ENCODE measurements around the gene DTL.

DTL gene

GRCh38 chr1:212035835-212036605 lies 472 bp downstream of the DTL start:
- Histone ChIP-seq H3K27me3 (ENCODE audit: control insufficient read depth in 1 of 2, insufficient read depth in 1 of 2, low read length in 2 of 2) (no peaks in the 10 kb centered on the region), H3K23ac (ENCODE audit: low read length in 2 of 2) (peak overlapping the region in 1 of 2 experiments; percentile 50), H2AK5ac (ENCODE audit: low read length, severe bottlenecking) (no peak overlapping the region), H3K4me2 (ENCODE audit: low read length, poor library complexity, severe bottlenecking) (peak overlapping the region; percentile 95), H2BK12ac (ENCODE audit: low read length in 2 of 2) (no peak overlapping the region), H3K9me3 (ENCODE audit: control insufficient read depth, low read length) (no peaks in the 10 kb centered on the region), H4K8ac (ENCODE audit: low read length) (peak overlapping the region; percentile 30), H2AFZ (ENCODE audit: low read depth, low read length) (peak overlapping the region; percentile 98), H3K79me1 (replicated peaks; ENCODE audit: low read length, poor library complexity, severe bottlenecking) (peaks cover 11% of the 10 kb centered on the region), H3K14ac (ENCODE audit: low read length in 2 of 2) (no peak overlapping the region), H3K36me3 (ENCODE audit: control insufficient read depth in 1 of 2, insufficient read depth in 2 of 2, low read depth in 1 of 2, low read length in 2 of 2) (no peaks in the 10 kb centered on the region), H3K9ac (ENCODE audit: low read length) (peak overlapping the region; percentile 90), H3K4ac (ENCODE audit: low read depth in 1 of 2, low read length in 2 of 2) (peak overlapping the region in 1 of 2 experiments; percentile 21), H3K4me3 (ENCODE audit: insufficient read depth in 1 of 2, low read depth in 1 of 2, low read length in 2 of 2) (peak overlapping the region; percentile 90 to 92), H3K27ac (ENCODE audit: low read length, poor library complexity, severe bottlenecking) (no peak overlapping the region), H2BK15ac (ENCODE audit: low read depth, poor library complexity, severe bottlenecking) (no peak overlapping the region), H3K18ac (ENCODE audit: low read depth in 1 of 2, low read length in 2 of 2) (no peak overlapping the region), H3K4me1 (ENCODE audit: control insufficient read depth, insufficient read depth, low read depth, low read length) (peaks cover 3% of the 10 kb centered on the region), H4K91ac (ENCODE audit: low read length) (peak overlapping the region; percentile 31), H2BK120ac (ENCODE audit: low read depth, low read length) (no peak overlapping the region), H2BK5ac (ENCODE audit: low read depth, low read length, poor library complexity, severe bottlenecking) (no peak overlapping the region)
- 0% methylated on average over 17 of the region's 32 CpGs for WGBS
- DNase-seq, result no peak

GRCh38 chr1:212037900-212038299 lies 2.4 kb downstream of the DTL start:
- no peak overlapping the region for H2AK5ac ChIP-seq (ENCODE audit: low read length, severe bottlenecking)
- no peak overlapping the region for H2AFZ ChIP-seq (ENCODE audit: low read depth, low read length)
- no peak overlapping the region for H2BK120ac ChIP-seq (ENCODE audit: low read depth, low read length)
- no peak overlapping the region for H3K4ac ChIP-seq (ENCODE audit: low read depth in 1 of 2, low read length in 2 of 2)
- no peaks in the 10 kb centered on the region for H3K9me3 ChIP-seq (ENCODE audit: control insufficient read depth, low read length)
- DNase-seq, result peak; percentile 23
- H2BK12ac ChIP-seq (ENCODE audit: low read length in 2 of 2), result no peak overlapping the region
- H2BK5ac ChIP-seq (ENCODE audit: low read depth, low read length, poor library complexity, severe bottlenecking), result no peak overlapping the region
- H3K4me3 ChIP-seq (ENCODE audit: insufficient read depth in 1 of 2, low read depth in 1 of 2, low read length in 2 of 2), result no peak overlapping the region
- no peak overlapping the region for H3K14ac ChIP-seq (ENCODE audit: low read length in 2 of 2)
- no peaks in the 10 kb centered on the region for H3K36me3 ChIP-seq (ENCODE audit: control insufficient read depth in 1 of 2, insufficient read depth in 2 of 2, low read depth in 1 of 2, low read length in 2 of 2)
- H3K4me2 ChIP-seq (ENCODE audit: low read length, poor library complexity, severe bottlenecking), result no peak overlapping the region
- H2BK15ac ChIP-seq (ENCODE audit: low read depth, poor library complexity, severe bottlenecking), result no peak overlapping the region
- no peak overlapping the region for H3K9ac ChIP-seq (ENCODE audit: low read length)
- no peak overlapping the region for H3K23ac ChIP-seq (ENCODE audit: low read length in 2 of 2)
- no peaks in the 10 kb centered on the region for H3K27me3 ChIP-seq (ENCODE audit: control insufficient read depth in 1 of 2, insufficient read depth in 1 of 2, low read length in 2 of 2)
- H4K91ac ChIP-seq (ENCODE audit: low read length), result no peak overlapping the region
- peak overlapping the region; percentile 52 for H4K8ac ChIP-seq (ENCODE audit: low read length)
- H3K27ac ChIP-seq (ENCODE audit: low read length, poor library complexity, severe bottlenecking), result no peak overlapping the region
- 92% methylated on average over 1 of the region's 3 CpGs for whole genome bisulfite sequencing
- peaks cover 6% of the 10 kb centered on the region for H3K79me1 ChIP-seq (replicated peaks; ENCODE audit: low read length, poor library complexity, severe bottlenecking)
- H3K18ac ChIP-seq (ENCODE audit: low read depth in 1 of 2, low read length in 2 of 2), result no peak overlapping the region
- H3K4me1 ChIP-seq (ENCODE audit: control insufficient read depth, insufficient read depth, low read depth, low read length), result peaks cover 2% of the 10 kb centered on the region

DNA sequence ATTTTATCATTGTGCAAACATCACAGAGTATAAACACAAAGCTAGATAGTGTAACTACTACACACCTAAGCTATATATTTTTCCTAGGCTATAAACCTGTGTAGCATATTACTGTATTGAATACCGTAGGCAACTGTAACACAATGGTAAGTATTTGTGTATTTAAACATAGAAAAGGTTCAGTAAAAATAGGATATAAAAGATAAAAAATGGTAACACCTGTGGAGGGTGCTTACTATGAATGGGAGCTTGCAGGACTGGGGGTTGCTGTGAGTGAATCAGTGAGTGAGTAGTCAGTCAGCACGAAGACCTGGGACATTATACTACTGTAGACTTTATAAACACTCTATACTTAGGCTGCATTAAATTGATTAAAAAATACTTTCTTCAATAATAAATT lies 4.1 kb downstream of the DTL start:
- H3K4me2 ChIP-seq (ENCODE audit: low read length, poor library complexity, severe bottlenecking), result no peak overlapping the region
- peaks cover 2% of the 10 kb centered on the region for H3K4me1 ChIP-seq (ENCODE audit: control insufficient read depth, insufficient read depth, low read depth, low read length)
- 100% methylated on average over 1 of the region's 2 CpGs for WGBS
- H2BK120ac ChIP-seq (ENCODE audit: low read depth, low read length), result no peak overlapping the region
- H3K4ac ChIP-seq (ENCODE audit: low read depth in 1 of 2, low read length in 2 of 2), result no peak overlapping the region
- no peak overlapping the region for H2AFZ ChIP-seq (ENCODE audit: low read depth, low read length)
- no peaks in the 10 kb centered on the region for H3K36me3 ChIP-seq (ENCODE audit: control insufficient read depth in 1 of 2, insufficient read depth in 2 of 2, low read depth in 1 of 2, low read length in 2 of 2)
- no peak overlapping the region for H3K23ac ChIP-seq (ENCODE audit: low read length in 2 of 2)
- H3K4me3 ChIP-seq (ENCODE audit: insufficient read depth in 1 of 2, low read depth in 1 of 2, low read length in 2 of 2), result no peak overlapping the region
- H3K18ac ChIP-seq (ENCODE audit: low read depth in 1 of 2, low read length in 2 of 2), result no peak overlapping the region
- no peaks in the 10 kb centered on the region for H3K27me3 ChIP-seq (ENCODE audit: control insufficient read depth in 1 of 2, insufficient read depth in 1 of 2, low read length in 2 of 2)
- no peak overlapping the region for H4K91ac ChIP-seq (ENCODE audit: low read length)
- H2BK5ac ChIP-seq (ENCODE audit: low read depth, low read length, poor library complexity, severe bottlenecking), result no peak overlapping the region
- H3K9me3 ChIP-seq (ENCODE audit: control insufficient read depth, low read length), result no peaks in the 10 kb centered on the region
- H4K8ac ChIP-seq (ENCODE audit: low read length), result no peak overlapping the region
- no peak overlapping the region for H3K27ac ChIP-seq (ENCODE audit: low read length, poor library complexity, severe bottlenecking)
- H3K9ac ChIP-seq (ENCODE audit: low read length), result no peak overlapping the region
- no peak overlapping the region for H2AK5ac ChIP-seq (ENCODE audit: low read length, severe bottlenecking)
- no peak overlapping the region for H3K14ac ChIP-seq (ENCODE audit: low read length in 2 of 2)
- no peak for DNase-seq
- no peak overlapping the region for H2BK15ac ChIP-seq (ENCODE audit: low read depth, poor library complexity, severe bottlenecking)
- no peak overlapping the region for H2BK12ac ChIP-seq (ENCODE audit: low read length in 2 of 2)
- peaks cover 9% of the 10 kb centered on the region for H3K79me1 ChIP-seq (replicated peaks; ENCODE audit: low read length, poor library complexity, severe bottlenecking)

DNA sequence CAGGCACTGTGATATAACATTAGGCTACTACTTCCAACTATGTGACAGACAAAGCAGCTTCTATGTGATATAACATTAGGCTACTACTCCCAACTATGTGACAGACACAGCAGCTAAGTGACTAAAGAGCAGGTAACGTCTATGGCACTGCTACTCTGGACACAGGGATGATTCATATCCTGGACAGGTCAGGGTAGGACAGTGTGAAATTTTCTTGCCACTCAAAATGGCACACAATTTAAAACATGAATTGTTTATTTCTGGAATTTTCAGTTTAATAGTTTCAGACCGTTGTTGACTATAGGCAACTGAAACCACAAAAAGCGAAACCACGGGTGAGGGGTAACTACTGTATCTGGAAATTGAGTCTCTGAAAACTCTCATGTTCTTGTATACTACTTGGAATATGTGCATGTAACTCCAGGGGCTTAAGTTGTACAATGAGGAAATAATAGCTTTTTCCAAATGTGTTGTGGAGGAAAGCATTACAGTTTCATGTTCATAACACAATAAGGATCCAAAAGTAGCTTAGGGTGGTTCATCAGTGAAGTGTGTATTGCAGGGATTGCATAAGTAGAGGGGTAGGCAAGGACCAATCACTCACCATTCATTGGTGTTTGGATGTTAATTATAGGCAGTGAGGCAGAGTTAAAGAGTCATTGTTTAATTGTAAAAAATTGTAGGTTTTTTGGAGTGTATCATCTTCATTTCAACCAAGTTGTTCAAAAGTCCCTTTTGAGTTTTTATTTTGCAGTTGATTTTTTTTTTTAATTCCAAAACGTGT lies 5.3 kb downstream of the DTL start:
- Histone ChIP-seq H3K23ac (ENCODE audit: low read length in 2 of 2) (no peak overlapping the region), H3K14ac (ENCODE audit: low read length in 2 of 2) (no peak overlapping the region), H3K4me3 (ENCODE audit: insufficient read depth in 1 of 2, low read depth in 1 of 2, low read length in 2 of 2) (no peak overlapping the region), H3K36me3 (ENCODE audit: control insufficient read depth in 1 of 2, insufficient read depth in 2 of 2, low read depth in 1 of 2, low read length in 2 of 2) (no peaks in the 10 kb centered on the region), H2AFZ (ENCODE audit: low read depth, low read length) (no peak overlapping the region), H3K27ac (ENCODE audit: low read length, poor library complexity, severe bottlenecking) (no peak overlapping the region), H3K18ac (ENCODE audit: low read depth in 1 of 2, low read length in 2 of 2) (no peak overlapping the region), H2BK120ac (ENCODE audit: low read depth, low read length) (no peak overlapping the region), H4K8ac (ENCODE audit: low read length) (peak overlapping the region; percentile 52), H3K4me1 (ENCODE audit: control insufficient read depth, insufficient read depth, low read depth, low read length) (peaks cover 2% of the 10 kb centered on the region), H3K9ac (ENCODE audit: low read length) (no peak overlapping the region), H4K91ac (ENCODE audit: low read length) (no peak overlapping the region), H3K4me2 (ENCODE audit: low read length, poor library complexity, severe bottlenecking) (no peak overlapping the region), H2BK12ac (ENCODE audit: low read length in 2 of 2) (peak overlapping the region in 1 of 2 experiments; percentile 64), H3K79me1 (replicated peaks; ENCODE audit: low read length, poor library complexity, severe bottlenecking) (peaks cover 10% of the 10 kb centered on the region), H3K9me3 (ENCODE audit: control insufficient read depth, low read length) (no peaks in the 10 kb centered on the region), H2AK5ac (ENCODE audit: low read length, severe bottlenecking) (no peak overlapping the region), H3K4ac (ENCODE audit: low read depth in 1 of 2, low read length in 2 of 2) (no peak overlapping the region), H2BK15ac (ENCODE audit: low read depth, poor library complexity, severe bottlenecking) (no peak overlapping the region), H2BK5ac (ENCODE audit: low read depth, low read length, poor library complexity, severe bottlenecking) (no peak overlapping the region), H3K27me3 (ENCODE audit: control insufficient read depth in 1 of 2, insufficient read depth in 1 of 2, low read length in 2 of 2) (no peaks in the 10 kb centered on the region)
- DNase-seq, result peak; percentile 15
- WGBS, result 82% methylated on average over 3 of the region's 5 CpGs

Measured in mesenchymal stem cell (in vitro differentiated cells and primary cell).